ENCODE data around the gene CADM1. TPM values are rescaled to one million over a fixed set of nuclear protein-coding genes. Genes with fewer than 3 reads are reported as not detected.

The CADM1 gene
- polyA plus RNA-seq, 1 donor (not counting 4 experiments of a cell fraction or from before 2014, with no cell fraction given), result 9.5 TPM

DNA sequence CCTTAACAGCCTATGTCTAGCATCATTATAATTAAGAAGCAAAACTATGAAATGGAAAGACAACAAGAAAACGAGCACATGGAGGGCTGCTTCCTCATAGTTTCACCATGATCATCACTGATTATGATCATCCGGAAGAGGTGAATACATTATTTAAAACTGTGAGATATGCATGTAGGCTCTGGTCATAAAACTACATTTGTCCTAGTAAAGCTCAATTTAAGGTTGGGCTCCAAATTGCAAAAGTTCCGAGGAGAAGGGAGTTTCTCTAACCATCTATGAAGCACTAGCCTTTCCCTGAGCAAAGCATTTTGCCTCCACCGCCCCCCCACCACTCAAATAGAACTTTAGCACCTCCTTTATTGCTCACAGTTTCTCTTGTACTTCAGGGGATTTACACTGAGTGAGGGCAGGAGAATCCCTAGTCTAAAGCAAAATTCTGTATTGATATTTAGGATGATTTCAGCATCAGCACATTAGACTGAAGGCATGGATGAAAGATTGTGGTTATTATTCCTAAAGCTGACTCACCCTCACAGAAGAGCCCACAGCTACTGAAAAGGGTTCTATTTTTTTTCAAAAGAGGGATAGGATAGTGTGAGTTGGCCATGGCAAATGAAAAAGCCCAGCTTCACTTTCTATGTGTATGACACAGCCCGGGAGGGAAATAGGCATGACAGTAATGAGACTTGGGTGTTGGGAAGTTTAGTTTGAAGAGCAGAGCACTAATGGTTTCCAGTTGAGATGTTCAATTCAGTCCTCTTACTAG lies 203.4 kb downstream of the CADM1 start:
- dilution Hi-C loops (cut with MboI; ENCODE audit: extremely low pct_ligation_motif_present, low sequenced_read_pairs), result no loop called here
- H3K4me2 ChIP-seq (ENCODE audit: control insufficient read depth, extremely low read depth, insufficient read depth, low read depth, low read length), result no peak overlapping the region
- H2AFZ ChIP-seq (ENCODE audit: control insufficient read depth, low read length), result no peak overlapping the region
- H3K9ac ChIP-seq (ENCODE audit: control insufficient read depth, extremely low read depth, insufficient read depth, low read length), result no peak overlapping the region
- H3K27me3 ChIP-seq (ENCODE audit: control insufficient read depth, extremely low read depth, insufficient read depth, low read length), result no peaks in the 10 kb centered on the region
- H4K20me1 ChIP-seq (ENCODE audit: control insufficient read depth, extremely low read depth, insufficient read depth, low read length), result no peaks in the 10 kb centered on the region
- TF ChIP-seq EZH2 (IDR thresholded peaks at IDR 0.05; ENCODE audit: low read length) (no peak), CTCF (optimal IDR thresholded peaks at IDR 0.05 in 1 of 3, IDR thresholded peaks at IDR 0.05 in 1 of 3, conservative IDR thresholded peaks at IDR 0.05 in 1 of 3; ENCODE audit: extremely low read depth in 1 of 3, insufficient read depth in 2 of 3, low read length in 3 of 3) (no peak)
- no peaks in the 10 kb centered on the region for H3K9me1 ChIP-seq (ENCODE audit: control insufficient read depth, extremely low read depth, insufficient read depth, low read length)
- no peaks in the 10 kb centered on the region for H3K79me2 ChIP-seq (ENCODE audit: control insufficient read depth, insufficient read depth, low read length)
- peaks cover 9% of the 10 kb centered on the region for H3K4me1 ChIP-seq (ENCODE audit: control insufficient read depth, extremely low read depth, insufficient read depth, low read length)
- no peaks in the 10 kb centered on the region for H3K9me3 ChIP-seq (ENCODE audit: control insufficient read depth, low read depth, low read length)
- DNase-seq (ENCODE audit: low read depth, low spot score) (no peak), FAIRE-seq (no peak)
- H3K36me3 ChIP-seq (ENCODE audit: control insufficient read depth in 2 of 2, extremely low read depth in 1 of 2, insufficient read depth in 2 of 2, low read length in 2 of 2), result no peaks in the 10 kb centered on the region
- no peak overlapping the region for H3K4me3 ChIP-seq (ENCODE audit: control insufficient read depth in 2 of 3, extremely low read depth in 1 of 3, insufficient read depth in 2 of 3, low read depth in 1 of 3, low read length in 3 of 3)
- no peak overlapping the region for H3K27ac ChIP-seq (ENCODE audit: control insufficient read depth, insufficient read depth, low read length)

- DNase-seq (ENCODE audit: low read depth, low spot score), result no peak
- Histone ChIP-seq H3K9me1 (ENCODE audit: control insufficient read depth, extremely low read depth, insufficient read depth, low read length) (no peaks in the 10 kb centered on the region), H4K20me1 (ENCODE audit: control insufficient read depth, extremely low read depth, insufficient read depth, low read length) (no peaks in the 10 kb centered on the region), H3K9me3 (ENCODE audit: control insufficient read depth, low read depth, low read length) (no peaks in the 10 kb centered on the region), H2AFZ (ENCODE audit: control insufficient read depth, low read length) (no peak overlapping the region), H3K79me2 (ENCODE audit: control insufficient read depth, insufficient read depth, low read length) (no peaks in the 10 kb centered on the region), H3K4me3 (ENCODE audit: control insufficient read depth in 2 of 3, extremely low read depth in 1 of 3, insufficient read depth in 2 of 3, low read depth in 1 of 3, low read length in 3 of 3) (no peak overlapping the region), H3K27me3 (ENCODE audit: control insufficient read depth, extremely low read depth, insufficient read depth, low read length) (no peaks in the 10 kb centered on the region), H3K4me2 (ENCODE audit: control insufficient read depth, extremely low read depth, insufficient read depth, low read depth, low read length) (no peak overlapping the region), H3K27ac (ENCODE audit: control insufficient read depth, insufficient read depth, low read length) (no peak overlapping the region), H3K4me1 (ENCODE audit: control insufficient read depth, extremely low read depth, insufficient read depth, low read length) (no peaks in the 10 kb centered on the region), H3K9ac (ENCODE audit: control insufficient read depth, extremely low read depth, insufficient read depth, low read length) (no peak overlapping the region), H3K36me3 (ENCODE audit: control insufficient read depth in 2 of 2, extremely low read depth in 1 of 2, insufficient read depth in 2 of 2, low read length in 2 of 2) (no peaks in the 10 kb centered on the region)
- TF ChIP-seq EZH2 (IDR thresholded peaks at IDR 0.05; ENCODE audit: low read length) (no peak), CTCF (optimal IDR thresholded peaks at IDR 0.05 in 1 of 3, IDR thresholded peaks at IDR 0.05 in 1 of 3, conservative IDR thresholded peaks at IDR 0.05 in 1 of 3; ENCODE audit: extremely low read depth in 1 of 3, insufficient read depth in 2 of 3, low read length in 3 of 3) (no peak)
- dilution Hi-C loops (cut with MboI; ENCODE audit: extremely low pct_ligation_motif_present, low sequenced_read_pairs), result no loop called here
- FAIRE-seq, result no peak
Measured at GRCh38 chr11:115298300-115299012, 205.8 kb downstream of the CADM1 start.

All from keratinocyte (primary cell).